ENCODE data around the gene PNMA6F. TPM values are rescaled to one million over a fixed set of nuclear protein-coding genes. Genes with fewer than 3 reads are reported as not detected.

PNMA6F gene
- total and polyA plus RNA-seq, 8 donors: not detected

GRCh38 chrX:153343674-153344073, 22.1 kb upstream of the PNMA6F start:
- H3K36me3 ChIP-seq: peaks cover 0 to 49% (median 41%) of the 10 kb centered on the region in 4 donors
- no peaks in the 10 kb centered on the region for H3K27me3 ChIP-seq
- no peak for DNase-seq
- peaks cover 0 to 12% (median 5%) of the 10 kb centered on the region in 4 donors for H3K9me3 ChIP-seq
- TF ChIP-seq POLR2AphosphoS5 (IDR thresholded peaks at IDR 0.05): no peak
- no peak for TF ChIP-seq POLR2A (IDR thresholded peaks at IDR 0.05)
- no peak for TF ChIP-seq CTCF (IDR thresholded peaks at IDR 0.05)
- WGBS, 5 donors: 64 to 92% (median 75%) methylated on average over 2 of the region's 2 CpGs
- no peak overlapping the region for H3K27ac ChIP-seq
- H3K4me3 ChIP-seq: no peak overlapping the region
- H3K4me1 ChIP-seq: no peaks in the 10 kb centered on the region
- intact Hi-C loops (cut with DNase I; ENCODE audit: low total_unique reads): no loop called here

GRCh38 chrX:153342762-153343558, 21.4 kb upstream of the PNMA6F start:
- DNase-seq: peak in 1 of 2 donors; percentile 30
- Histone ChIP-seq H3K9me3 (peaks cover 0 to 12% (median 5%) of the 10 kb centered on the region in 4 donors), H3K4me1 (no peaks in the 10 kb centered on the region), H3K27ac (no peak overlapping the region), H3K4me3 (no peak overlapping the region), H3K36me3 (peaks cover 0 to 42% (median 35%) of the 10 kb centered on the region in 4 donors), H3K27me3 (no peaks in the 10 kb centered on the region)
- TF ChIP-seq EP300 (IDR thresholded peaks at IDR 0.05) (no peak), POLR2A (IDR thresholded peaks at IDR 0.05) (no peak), CTCF (IDR thresholded peaks at IDR 0.05) (no peak), POLR2AphosphoS5 (IDR thresholded peaks at IDR 0.05) (no peak)
- intact Hi-C loops (cut with DNase I; ENCODE audit: low total_unique reads): no loop called here
- WGBS, 5 donors: 72 to 89% (median 84%) methylated on average over 9 of the region's 9 CpGs

- DNase-seq: no peak
- Histone ChIP-seq H3K36me3 (peaks cover 0 to 24% (median 18%) of the 10 kb centered on the region in 4 donors), H3K27me3 (no peaks in the 10 kb centered on the region), H3K27ac (no peak overlapping the region), H3K9me3 (peaks cover 0 to 12% (median 5%) of the 10 kb centered on the region in 4 donors), H3K4me1 (peaks cover 0 to 14% (median 10%) of the 10 kb centered on the region in 4 donors), H3K4me3 (no peak overlapping the region)
- WGBS, 5 donors: 85 to 98% (median 91%) methylated on average over 6 of the region's 6 CpGs
- TF ChIP-seq EP300 (IDR thresholded peaks at IDR 0.05) (no peak), CTCF (IDR thresholded peaks at IDR 0.05) (no peak), POLR2A (IDR thresholded peaks at IDR 0.05) (no peak)
- intact Hi-C loops (cut with DNase I; ENCODE audit: low total_unique reads): no loop called here
These were observed 18.5 kb upstream of the PNMA6F start for GRCh38 chrX:153340111-153340510.

DNA sequence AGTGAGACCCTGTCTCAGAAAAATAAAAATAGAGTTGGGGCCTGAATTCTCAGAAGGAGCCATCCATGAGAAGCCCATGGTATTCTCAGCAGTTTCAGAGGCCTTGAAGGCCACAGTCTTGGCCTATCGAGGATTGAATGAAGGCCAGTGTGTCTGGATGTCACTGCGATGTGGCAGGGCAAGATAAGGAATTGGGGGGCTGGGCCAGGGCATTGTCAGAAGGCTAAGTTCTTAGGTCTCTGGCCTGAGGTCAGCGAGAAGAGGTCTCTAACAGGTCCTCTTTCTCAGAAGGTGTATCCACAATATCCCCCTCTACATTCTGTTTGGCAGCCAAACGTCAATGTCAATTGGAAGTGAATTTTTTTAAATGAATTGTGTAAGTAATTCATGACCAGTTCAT, 18.1 kb upstream of the PNMA6F start:
- DNase-seq: no peak
- intact Hi-C loops (cut with DNase I; ENCODE audit: low total_unique reads): no loop called here
- Histone ChIP-seq H3K9me3 (peaks cover 0 to 12% (median 5%) of the 10 kb centered on the region in 4 donors), H3K36me3 (peaks cover 0 to 24% (median 14%) of the 10 kb centered on the region in 4 donors), H3K27ac (no peak overlapping the region), H3K4me3 (no peak overlapping the region), H3K27me3 (no peaks in the 10 kb centered on the region), H3K4me1 (peaks cover 0 to 19% (median 15%) of the 10 kb centered on the region in 4 donors)
- WGBS, 5 donors: 86 to 100% (median 93%) methylated on average over 2 to 4 of the region's 4 CpGs
- TF ChIP-seq POLR2A (IDR thresholded peaks at IDR 0.05) (no peak), CTCF (IDR thresholded peaks at IDR 0.05) (no peak)

Data from stomach (tissue), 9 donors.